Measurements from ENCODE around the gene POU2AF1.

GRCh38 chr11:111408789-111409727, 30.0 kb upstream of the POU2AF1 start:
- TF ChIP-seq POLR2A (IDR thresholded peaks at IDR 0.05) (no peak), CTCF (IDR thresholded peaks at IDR 0.05) (no peak), EP300 (IDR thresholded peaks at IDR 0.05) (no peak)
